ENCODE measurements around the gene ASTN2.

- TF ChIP-seq CTCF (IDR thresholded peaks at IDR 0.05; ENCODE audit: low read depth, low read length, missing input control): no peak
- TF ChIP-seq REST (IDR thresholded peaks at IDR 0.05): no peak
- TF ChIP-seq, protein P1, sequence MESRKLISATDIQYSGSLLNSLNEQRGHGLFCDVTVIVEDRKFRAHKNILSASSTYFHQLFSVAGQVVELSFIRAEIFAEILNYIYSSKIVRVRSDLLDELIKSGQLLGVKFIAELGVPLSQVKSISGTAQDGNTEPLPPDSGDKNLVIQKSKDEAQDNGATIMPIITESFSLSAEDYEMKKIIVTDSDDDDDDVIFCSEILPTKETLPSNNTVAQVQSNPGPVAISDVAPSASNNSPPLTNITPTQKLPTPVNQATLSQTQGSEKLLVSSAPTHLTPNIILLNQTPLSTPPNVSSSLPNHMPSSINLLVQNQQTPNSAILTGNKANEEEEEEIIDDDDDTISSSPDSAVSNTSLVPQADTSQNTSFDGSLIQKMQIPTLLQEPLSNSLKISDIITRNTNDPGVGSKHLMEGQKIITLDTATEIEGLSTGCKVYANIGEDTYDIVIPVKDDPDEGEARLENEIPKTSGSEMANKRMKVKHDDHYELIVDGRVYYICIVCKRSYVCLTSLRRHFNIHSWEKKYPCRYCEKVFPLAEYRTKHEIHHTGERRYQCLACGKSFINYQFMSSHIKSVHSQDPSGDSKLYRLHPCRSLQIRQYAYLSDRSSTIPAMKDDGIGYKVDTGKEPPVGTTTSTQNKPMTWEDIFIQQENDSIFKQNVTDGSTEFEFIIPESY (IDR thresholded peaks at IDR 0.05): no peak
- no peak for TF ChIP-seq EGR1 (IDR thresholded peaks at IDR 0.05; ENCODE audit: low read depth in 2 of 2)
- no peak for TF ChIP-seq RAD21 (IDR thresholded peaks at IDR 0.05)
- TF ChIP-seq TAF1 (conservative IDR thresholded peaks at IDR 0.05): no peak
- TF ChIP-seq FOXA1 (IDR thresholded peaks at IDR 0.05): no peak
- no peak for TF ChIP-seq ATF3 (IDR thresholded peaks at IDR 0.05)
Measured at GRCh38 chr9:116693233-116693731, 721.6 kb downstream of the ASTN2 start.

All from liver (tissue), 3 donors.